K562 (cell line): ENCODE measurements around the gene MYO1A. TPM values are rescaled to one million over a fixed set of nuclear protein-coding genes. Genes with fewer than 3 reads are reported as not detected.

ENCODE experiments used
- CBX2 ChIP-seq: fragments of 200-600 bp; sonication (generic); IDR thresholded peaks from one replicate; pipeline ENCODE4 v1.6.1; 2012; ENCODE audit warnings: mild to moderate bottlenecking, low read length, inconsistent platforms; ENCODE audit not compliant: insufficient read depth, poor library complexity, severe bottlenecking
- EHMT2 ChIP-seq: fragments of 450-650 bp; IDR thresholded peaks from 2 replicates; pipeline ENCODE4 v1.6.1; 2018; ENCODE audit warnings: antibody characterized with exemption
- KLF1 ChIP-seq: fragments of 450-650 bp; IDR thresholded peaks from 2 replicates; pipeline ENCODE4 v1.6.1; 2016; ENCODE audit warnings: missing genetic modification characterization, missing compliant biosample characterization
- KLF6 ChIP-seq: fragments of 250-450 bp; sonication (Bioruptor Pico); IDR thresholded peaks from 2 replicates; pipeline ENCODE4 v1.4.0; 2020; ENCODE audit warnings: mild to moderate bottlenecking, moderate library complexity, borderline replicate concordance
- LEF1 ChIP-seq: fragments of 450-650 bp; IDR thresholded peaks from 2 replicates; pipeline ENCODE4 v1.6.1; 2016; ENCODE audit warnings: mild to moderate bottlenecking
- PRPF4 ChIP-seq: fragments of 200-400 bp; formaldehyde crosslinking; IDR thresholded peaks from one replicate; pipeline ENCODE4 v1.6.1; 2017; ENCODE audit warnings: low read length, low read depth, mild to moderate bottlenecking; ENCODE audit not compliant: insufficient read depth, poor library complexity, severe bottlenecking
- SLC30A9 ChIP-seq: fragments of 250-450 bp; sonication (Bioruptor Pico); IDR thresholded peaks from 2 replicates; pipeline ENCODE4 v1.8.0; 2022; ENCODE audit warnings: mild to moderate bottlenecking, moderate library complexity
- SRSF9 ChIP-seq: fragments of 200-400 bp; formaldehyde crosslinking; IDR thresholded peaks from 2 replicates; pipeline ENCODE4 v1.6.1; 2017; ENCODE audit warnings: low read depth, low read length, borderline replicate concordance
- TRIM28 ChIP-seq: fragments of 450-650 bp; IDR thresholded peaks from 2 replicates; pipeline ENCODE4 v1.6.1; 2017
- XRCC3 ChIP-seq: fragments of 450-650 bp; IDR thresholded peaks from 2 replicates; pipeline ENCODE4 v1.6.1; 2017; ENCODE audit warnings: mild to moderate bottlenecking, moderate library complexity
- YY1 ChIP-seq, 3 experiments: IDR thresholded peaks; 2 replicates each; pipeline ENCODE4 v1.6.1; 2011; ENCODE audit warnings: low read length in 2 of 3, mild to moderate bottlenecking in 2 of 3, moderate library complexity in 2 of 3, borderline replicate concordance in 1 of 3, control low read depth in 1 of 3, low read depth in 1 of 3; ENCODE audit not compliant: insufficient read depth in 3 of 3, insufficient replicate concordance in 2 of 3, control insufficient read depth in 1 of 3, insufficient read length in 1 of 3; ENCODE audit errors: extremely low read depth in 1 of 3
- ZFP30 ChIP-seq: fragments of 250-450 bp; sonication (Bioruptor Pico); IDR thresholded peaks from 2 replicates; pipeline ENCODE4 v1.8.0; 2022; ENCODE audit warnings: moderate library complexity, mild to moderate bottlenecking, inconsistent platforms, borderline replicate concordance
- ZKSCAN3 ChIP-seq: fragments of 250-450 bp; sonication (Bioruptor Pico); IDR thresholded peaks from 2 replicates; pipeline ENCODE4 v1.4.0; 2020
- ZNF124 ChIP-seq: sonication (generic); formaldehyde crosslinking; IDR thresholded peaks from 2 replicates; pipeline ENCODE4 v1.8.1; 2022; ENCODE audit warnings: missing genetic modification reagents
- ZNF184 ChIP-seq: sonication (generic); formaldehyde crosslinking; IDR thresholded peaks from 2 replicates; pipeline ENCODE4 v1.5.0; 2020; ENCODE audit warnings: missing genetic modification reagents
- ZNF212 ChIP-seq: fragments of 450-650 bp; formaldehyde crosslinking; IDR thresholded peaks from 2 replicates; pipeline ENCODE4 v1.4.0; 2020; ENCODE audit warnings: mild to moderate bottlenecking
- polyA plus RNA-seq, 8 experiments: library from polyadenylated mRNA; depleted of rRNA in 4 of 8; stranded (reverse) in 5 of 8; unstranded in 3 of 8; fragments of >200 nt; fragmentation: Nextera tagmentation in 2 of 8; fragmentation: Illumina TruSeq in 1 of 8; extraction: Ambion mirVana in 2 of 8; extraction: Trizol in 1 of 8; gene quantifications; 2 replicates each; pipeline versions ENCODE4 v1.2.1 to v1.2.3, GENCODE V29; 2011 to 2014; ENCODE audit warnings: inconsistent platforms in 1 of 8, missing spikeins in 1 of 8
- total RNA-seq, 7 experiments: library from RNA; depleted of rRNA in 6 of 7; stranded (reverse); fragments of >200 nt in 6 of 7; fragmentation: Illumina TruSeq in 2 of 7; extraction: Trizol in 2 of 7; gene quantifications; 2 replicates each; pipeline versions ENCODE4 v1.2.1 to v1.2.3, GENCODE V29; 2011 to 2021; ENCODE audit warnings: low replicate concordance in 1 of 7
- TF ChIP-seq, protein P1 (sequence below): fragments of 250-450 bp; sonication (Bioruptor Pico); IDR thresholded peaks from 2 replicates; pipeline ENCODE4 v1.5.0; 2021
- TF ChIP-seq, protein P2 (sequence below): IDR thresholded peaks from 2 replicates; pipeline ENCODE4 v1.6.1; 2012; ENCODE audit warnings: low read depth, low read length, improper control_type of control experiment, borderline replicate concordance
- TF ChIP-seq, protein P3 (sequence below): sonication (generic); formaldehyde crosslinking; IDR thresholded peaks from 2 replicates; pipeline ENCODE4 v1.8.0; 2023; ENCODE audit warnings: mild to moderate bottlenecking, missing genetic modification reagents
- TF ChIP-seq, protein P4 (sequence below): IDR thresholded peaks from 3 replicates; pipeline ENCODE4 v1.6.1; 2011; ENCODE audit warnings: borderline replicate concordance, mild to moderate bottlenecking; ENCODE audit not compliant: insufficient read length, insufficient read depth
- TF ChIP-seq, protein P5 (sequence below): sonication (generic); formaldehyde crosslinking; IDR thresholded peaks from 2 replicates; pipeline ENCODE4 v1.9.0; 2022; ENCODE audit warnings: mild to moderate bottlenecking, missing genetic modification reagents

The MYO1A gene
- total and polyA plus RNA-seq, 9 of the 15 experiments (the other 6 are each of a cell fraction or from before 2014, with no cell fraction given), result 0.03 to 0.29 (median 0.14) TPM; not detected in 2

DNA sequence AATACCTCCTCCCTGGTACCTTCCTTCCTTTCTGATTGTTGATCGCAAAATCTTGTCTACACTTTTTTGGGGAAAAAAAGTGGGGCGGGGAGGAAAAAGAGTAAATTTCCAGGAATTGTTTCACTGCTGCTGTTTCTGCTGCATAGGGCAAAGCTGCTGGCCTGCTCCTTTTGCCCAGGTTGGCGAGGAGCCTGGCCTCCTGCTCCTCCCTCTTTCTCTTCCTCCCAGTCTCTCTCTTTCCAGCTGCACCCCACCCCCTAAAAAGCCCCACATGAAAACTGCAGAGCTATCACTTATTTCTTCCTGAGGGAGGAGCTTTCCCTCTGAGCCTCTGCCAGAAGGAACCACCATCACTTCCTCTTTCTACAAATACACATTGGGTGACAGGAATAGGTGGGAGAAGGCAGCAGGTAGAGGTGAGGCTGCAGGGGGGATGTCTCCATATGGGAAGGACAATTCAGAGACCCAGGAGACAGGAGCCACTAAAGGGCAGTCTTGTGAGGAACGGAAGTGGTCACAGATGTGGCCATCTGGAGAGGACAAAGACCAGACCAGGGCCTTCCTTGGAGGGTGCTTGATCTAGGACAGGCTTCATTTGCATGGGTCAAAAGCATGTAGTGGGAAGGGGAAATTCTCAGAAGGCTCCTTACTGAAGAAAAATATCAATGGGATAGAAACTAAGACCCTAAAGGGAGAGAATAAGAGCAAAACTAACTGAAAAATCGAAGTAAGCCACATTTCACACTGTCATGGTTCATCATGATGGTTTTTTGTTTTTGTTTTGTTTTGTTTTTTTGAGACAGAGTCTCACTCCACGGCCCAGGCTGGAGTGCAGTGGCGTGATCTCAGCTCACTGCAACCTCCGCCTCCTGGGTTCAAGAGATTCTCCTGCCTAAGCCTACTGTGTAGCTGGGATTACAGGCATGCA lies 58.3 kb downstream of the MYO1A start (continued):
- TF ChIP-seq CBX2 (no peak), TRIM28 (no peak), EHMT2 (peak; percentile 35; the same call in 1 of the 2 replicates), ZFP30 (CRISPR knock-in tag) (no peak), PRPF4 (no peak), KLF1 (no peak), ZKSCAN3 (CRISPR knock-in tag) (no peak), ZNF124 (CRISPR knock-in tag) (no peak), SRSF9 (no peak), ZNF184 (CRISPR knock-in tag) (no peak), ZNF212 (CRISPR knock-in tag) (no peak), SLC30A9 (no peak), KLF6 (no peak), XRCC3 (no peak), YY1 (IDR thresholded peaks at IDR 0.05; ENCODE audit: borderline replicate concordance in 1 of 3, control insufficient read depth in 1 of 3, extremely low read depth in 1 of 3, insufficient read depth in 3 of 3, insufficient read length in 1 of 3, insufficient replicate concordance in 2 of 3, low read depth in 1 of 3, low read length in 2 of 3) (no peak), LEF1 (no peak)
- TF ChIP-seq, protein P1, sequence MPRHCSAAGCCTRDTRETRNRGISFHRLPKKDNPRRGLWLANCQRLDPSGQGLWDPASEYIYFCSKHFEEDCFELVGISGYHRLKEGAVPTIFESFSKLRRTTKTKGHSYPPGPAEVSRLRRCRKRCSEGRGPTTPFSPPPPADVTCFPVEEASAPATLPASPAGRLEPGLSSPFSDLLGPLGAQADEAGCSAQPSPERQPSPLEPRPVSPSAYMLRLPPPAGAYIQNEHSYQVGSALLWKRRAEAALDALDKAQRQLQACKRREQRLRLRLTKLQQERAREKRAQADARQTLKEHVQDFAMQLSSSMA (CRISPR knock-in tag), result peak; percentile 58; the same call in 1 of the 2 replicates
- TF ChIP-seq, protein P2, sequence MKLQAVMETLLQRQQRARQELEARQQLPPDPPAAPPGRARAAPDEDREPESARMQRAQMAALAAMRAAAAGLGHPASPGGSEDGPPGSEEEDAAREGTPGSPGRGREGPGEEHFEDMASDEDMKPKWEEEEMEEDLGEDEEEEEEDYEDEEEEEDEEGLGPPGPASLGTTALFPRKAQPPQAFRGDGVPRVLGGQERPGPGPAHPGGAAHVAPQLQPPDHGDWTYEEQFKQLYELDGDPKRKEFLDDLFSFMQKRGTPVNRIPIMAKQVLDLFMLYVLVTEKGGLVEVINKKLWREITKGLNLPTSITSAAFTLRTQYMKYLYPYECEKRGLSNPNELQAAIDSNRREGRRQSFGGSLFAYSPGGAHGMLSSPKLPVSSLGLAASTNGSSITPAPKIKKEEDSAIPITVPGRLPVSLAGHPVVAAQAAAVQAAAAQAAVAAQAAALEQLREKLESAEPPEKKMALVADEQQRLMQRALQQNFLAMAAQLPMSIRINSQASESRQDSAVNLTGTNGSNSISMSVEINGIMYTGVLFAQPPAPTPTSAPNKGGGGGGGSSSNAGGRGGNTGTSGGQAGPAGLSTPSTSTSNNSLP, result no peak
- TF ChIP-seq, protein P3, sequence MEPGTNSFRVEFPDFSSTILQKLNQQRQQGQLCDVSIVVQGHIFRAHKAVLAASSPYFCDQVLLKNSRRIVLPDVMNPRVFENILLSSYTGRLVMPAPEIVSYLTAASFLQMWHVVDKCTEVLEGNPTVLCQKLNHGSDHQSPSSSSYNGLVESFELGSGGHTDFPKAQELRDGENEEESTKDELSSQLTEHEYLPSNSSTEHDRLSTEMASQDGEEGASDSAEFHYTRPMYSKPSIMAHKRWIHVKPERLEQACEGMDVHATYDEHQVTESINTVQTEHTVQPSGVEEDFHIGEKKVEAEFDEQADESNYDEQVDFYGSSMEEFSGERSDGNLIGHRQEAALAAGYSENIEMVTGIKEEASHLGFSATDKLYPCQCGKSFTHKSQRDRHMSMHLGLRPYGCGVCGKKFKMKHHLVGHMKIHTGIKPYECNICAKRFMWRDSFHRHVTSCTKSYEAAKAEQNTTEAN (CRISPR knock-in tag), result no peak
- TF ChIP-seq, protein P4, sequence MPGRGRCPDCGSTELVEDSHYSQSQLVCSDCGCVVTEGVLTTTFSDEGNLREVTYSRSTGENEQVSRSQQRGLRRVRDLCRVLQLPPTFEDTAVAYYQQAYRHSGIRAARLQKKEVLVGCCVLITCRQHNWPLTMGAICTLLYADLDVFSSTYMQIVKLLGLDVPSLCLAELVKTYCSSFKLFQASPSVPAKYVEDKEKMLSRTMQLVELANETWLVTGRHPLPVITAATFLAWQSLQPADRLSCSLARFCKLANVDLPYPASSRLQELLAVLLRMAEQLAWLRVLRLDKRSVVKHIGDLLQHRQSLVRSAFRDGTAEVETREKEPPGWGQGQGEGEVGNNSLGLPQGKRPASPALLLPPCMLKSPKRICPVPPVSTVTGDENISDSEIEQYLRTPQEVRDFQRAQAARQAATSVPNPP, result no peak
- TF ChIP-seq, protein P5, sequence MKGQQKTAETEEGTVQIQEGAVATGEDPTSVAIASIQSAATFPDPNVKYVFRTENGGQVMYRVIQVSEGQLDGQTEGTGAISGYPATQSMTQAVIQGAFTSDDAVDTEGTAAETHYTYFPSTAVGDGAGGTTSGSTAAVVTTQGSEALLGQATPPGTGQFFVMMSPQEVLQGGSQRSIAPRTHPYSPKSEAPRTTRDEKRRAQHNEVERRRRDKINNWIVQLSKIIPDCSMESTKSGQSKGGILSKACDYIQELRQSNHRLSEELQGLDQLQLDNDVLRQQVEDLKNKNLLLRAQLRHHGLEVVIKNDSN (CRISPR knock-in tag), result 0 out of 2 replicates have a peak, but pooled peaks have one; percentile 2
